GM12873 (cell line): Measurements from ENCODE around the gene SLC4A1.

ENCODE experiments used
- TF ChIP-seq, protein P1 (sequence below): IDR thresholded peaks from 2 replicates; pipeline ENCODE4 v1.5.1; 2012; ENCODE audit warnings: low read depth, mild to moderate bottlenecking, moderate library complexity, low read length, control low read depth; ENCODE audit not compliant: insufficient read depth; ENCODE audit errors: missing control alignments

The SLC4A1 gene

DNA sequence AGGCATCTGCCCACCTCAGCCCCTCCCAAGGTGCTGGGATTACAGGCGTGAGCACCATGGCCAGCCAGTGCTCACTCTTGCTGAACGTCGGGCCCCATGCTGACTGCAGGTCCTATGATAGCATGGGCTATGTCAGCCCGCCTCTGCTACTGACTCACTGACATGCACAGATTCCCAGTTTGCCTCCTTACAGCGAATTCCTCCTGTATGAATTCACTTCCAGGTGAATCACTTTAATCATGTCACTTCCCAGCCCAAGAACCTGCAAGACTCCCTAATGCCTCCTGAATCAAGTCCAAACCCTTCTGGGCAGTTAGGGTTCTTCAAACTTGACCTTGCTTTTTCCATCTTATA, 32.4 kb downstream of the SLC4A1 start:
- TF ChIP-seq, protein P1, sequence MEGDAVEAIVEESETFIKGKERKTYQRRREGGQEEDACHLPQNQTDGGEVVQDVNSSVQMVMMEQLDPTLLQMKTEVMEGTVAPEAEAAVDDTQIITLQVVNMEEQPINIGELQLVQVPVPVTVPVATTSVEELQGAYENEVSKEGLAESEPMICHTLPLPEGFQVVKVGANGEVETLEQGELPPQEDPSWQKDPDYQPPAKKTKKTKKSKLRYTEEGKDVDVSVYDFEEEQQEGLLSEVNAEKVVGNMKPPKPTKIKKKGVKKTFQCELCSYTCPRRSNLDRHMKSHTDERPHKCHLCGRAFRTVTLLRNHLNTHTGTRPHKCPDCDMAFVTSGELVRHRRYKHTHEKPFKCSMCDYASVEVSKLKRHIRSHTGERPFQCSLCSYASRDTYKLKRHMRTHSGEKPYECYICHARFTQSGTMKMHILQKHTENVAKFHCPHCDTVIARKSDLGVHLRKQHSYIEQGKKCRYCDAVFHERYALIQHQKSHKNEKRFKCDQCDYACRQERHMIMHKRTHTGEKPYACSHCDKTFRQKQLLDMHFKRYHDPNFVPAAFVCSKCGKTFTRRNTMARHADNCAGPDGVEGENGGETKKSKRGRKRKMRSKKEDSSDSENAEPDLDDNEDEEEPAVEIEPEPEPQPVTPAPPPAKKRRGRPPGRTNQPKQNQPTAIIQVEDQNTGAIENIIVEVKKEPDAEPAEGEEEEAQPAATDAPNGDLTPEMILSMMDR: no peak

GRCh38 chr17:44233582-44233981, 34.4 kb downstream of the SLC4A1 start:
- TF ChIP-seq, protein P1: no peak

GRCh38 chr17:44232061-44232460, 35.9 kb downstream of the SLC4A1 start:
- TF ChIP-seq, protein P1: no peak

DNA sequence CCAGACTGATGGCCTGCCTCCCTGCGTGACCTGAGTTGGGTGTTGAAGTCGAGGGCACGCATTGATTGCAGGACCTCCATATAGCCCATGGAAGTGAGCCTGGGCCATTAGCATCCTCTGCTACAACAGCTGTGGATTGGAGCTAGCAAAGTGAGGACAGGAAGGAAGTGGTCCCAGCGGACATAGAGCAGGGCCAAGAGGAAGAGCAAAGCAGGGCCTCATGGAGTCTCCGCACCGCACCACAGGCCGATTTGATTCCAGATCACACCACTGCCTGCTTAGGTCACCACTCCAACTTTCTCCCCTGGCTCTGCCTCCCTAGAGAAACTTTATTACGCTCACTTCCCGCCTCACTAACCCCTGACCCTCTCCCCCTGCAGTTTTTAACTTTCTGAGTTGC, 37.8 kb downstream of the SLC4A1 start:
- TF ChIP-seq, protein P1: no peak

DNA sequence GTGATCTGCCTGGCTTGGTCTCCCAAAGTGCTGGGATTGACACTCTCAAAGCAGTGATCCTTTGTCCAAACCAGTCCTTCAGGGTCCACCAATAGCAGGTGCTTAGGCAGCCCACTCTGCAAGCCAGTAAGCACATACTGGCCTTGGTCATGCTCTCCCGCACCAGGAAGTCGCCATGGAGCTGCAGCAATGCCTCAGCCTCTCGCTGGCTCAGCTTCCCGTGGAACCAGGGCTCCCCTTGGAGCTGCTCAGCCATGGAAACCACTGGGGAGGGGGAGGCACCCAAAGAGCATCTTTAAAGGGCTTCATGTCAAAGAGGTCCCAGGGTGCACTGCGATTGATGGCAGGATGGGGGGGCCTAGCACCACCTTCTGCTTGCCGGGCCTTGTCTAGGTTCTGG, 38.8 kb downstream of the SLC4A1 start:
- TF ChIP-seq, protein P1: no peak

- TF ChIP-seq, protein P1: no peak
Observed at GRCh38 chr17:44223541-44224071, 44.3 kb downstream of the SLC4A1 start.

DNA sequence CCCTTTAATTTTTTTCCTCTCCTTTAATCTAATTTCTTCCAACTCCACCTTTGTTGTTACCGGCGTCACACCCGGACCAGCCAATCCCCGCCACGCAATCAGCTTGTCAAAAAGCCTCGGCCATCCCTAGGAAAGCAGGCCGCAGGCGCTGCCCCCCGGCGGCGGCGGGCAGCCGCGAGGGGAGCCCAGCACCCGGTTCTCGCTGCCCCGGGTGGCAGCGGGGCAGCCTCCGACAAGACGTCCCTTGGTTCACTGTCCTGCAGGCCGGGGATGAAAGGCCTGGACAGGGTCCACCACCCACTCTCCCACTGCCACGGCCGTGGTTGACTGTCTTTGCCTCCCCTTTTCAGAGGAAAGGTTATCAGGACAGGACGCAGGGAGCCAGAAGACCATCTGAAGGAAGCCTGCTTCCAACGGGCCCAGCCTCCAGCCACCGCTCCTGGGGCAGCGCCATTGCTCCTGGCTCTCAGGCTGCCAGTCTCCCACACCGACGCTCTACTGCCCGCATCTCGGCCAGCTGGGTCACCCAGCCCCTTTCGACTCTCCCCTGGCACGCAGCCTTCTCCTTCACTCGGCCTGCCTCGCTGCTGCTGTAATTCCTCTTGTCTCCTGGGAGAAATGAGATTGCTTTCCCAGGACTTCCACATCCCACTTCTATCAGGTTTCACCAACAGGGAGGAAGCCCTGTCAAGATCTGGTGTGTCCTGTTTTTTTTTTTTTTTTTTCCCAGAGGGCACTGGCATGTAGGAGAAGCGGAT, 45.6 kb downstream of the SLC4A1 start:
- TF ChIP-seq, protein P1: no peak
